Esophagus squamous epithelium (tissue), 5 donors: ENCODE measurements around the gene FGFRL1. TPM values are rescaled to one million over a fixed set of nuclear protein-coding genes. Genes with fewer than 3 reads are reported as not detected.

Experiments used
- DNase-seq: peaks from one replicate; lab custom pipeline; 2025; lab: John Stamatoyannopoulos, UW
- H3K27ac ChIP-seq, 4 donors: fragments of 200-600 bp; sonication (generic); one replicate each; pipeline ENCODE4 v1.5.1; 2016 to 2019; ENCODE audit warnings: mild to moderate bottlenecking in 1 of 4
- H3K27me3 ChIP-seq, 4 donors: fragments of 200-600 bp; sonication (generic); 1 replicate in 3 of 4; 2 replicates in 1 of 4; pipeline versions ENCODE4 v1.5.1 to v1.6.0; 2017 to 2021; ENCODE audit warnings: antibody characterized with exemption in 1 of 4
- H3K36me3 ChIP-seq, 3 donors: fragments of 200-600 bp; sonication (generic); one replicate each; pipeline ENCODE4 v1.5.1; 2016 to 2019
- H3K4me1 ChIP-seq, 3 donors: fragments of 200-600 bp; sonication (generic); one replicate each; pipeline ENCODE4 v1.5.1; 2017 to 2019
- H3K4me3 ChIP-seq, 4 donors: fragments of 200-600 bp; sonication (generic); 1 replicate in 3 of 4; 2 replicates in 1 of 4; pipeline ENCODE4 v1.5.1; 2016 to 2019; ENCODE audit warnings: mild to moderate bottlenecking in 2 of 4, moderate library complexity in 1 of 4
- H3K9me3 ChIP-seq, 3 donors: fragments of 200-600 bp; sonication (generic); one replicate each; pipeline ENCODE4 v1.5.1; 2016 to 2019
- POLR2A ChIP-seq, 4 donors: fragments of 450-650 bp; IDR thresholded peaks; one replicate each; pipeline ENCODE4 v1.6.1; 2017; ENCODE audit warnings: antibody characterized with exemption in 4 of 4, mild to moderate bottlenecking in 4 of 4, moderate library complexity in 3 of 4
- WGBS, 2 donors: methylation state at CpG; one replicate each; pipeline ENCODE4 v1.1.5; 2018; 5-methylcytosine and 5-hydroxymethylcytosine counted together
- intact Hi-C: fragments of 100-400 bp; cut with DNase I; formaldehyde crosslinking; loops from one replicate; pipeline ENCODE4 v1.15.0; 2022
- total RNA-seq, 4 donors: library from RNA; depleted of rRNA; stranded (reverse); fragments of >200 nt; gene quantifications; one replicate each; pipeline ENCODE4 v1.1.0, GENCODE V29; 2016
- TF ChIP-seq, protein P1 (sequence below), 6 experiments: fragments of 450-650 bp in 4 of 6; fragments of 200-600 bp in 2 of 6; sonication (generic) in 2 of 6; IDR thresholded peaks; one replicate each; pipeline ENCODE4 v1.5.1; 2016 to 2019; ENCODE audit warnings: antibody characterized with exemption in 6 of 6, mild to moderate bottlenecking in 4 of 6, moderate library complexity in 4 of 6
- donor health status: DM: yes; HTN: yes; CAD: no.

FGFRL1 gene
- total RNA-seq, 4 donors from 2014 or later, result 2.8 to 10.1 (median 4.7) TPM

DNA sequence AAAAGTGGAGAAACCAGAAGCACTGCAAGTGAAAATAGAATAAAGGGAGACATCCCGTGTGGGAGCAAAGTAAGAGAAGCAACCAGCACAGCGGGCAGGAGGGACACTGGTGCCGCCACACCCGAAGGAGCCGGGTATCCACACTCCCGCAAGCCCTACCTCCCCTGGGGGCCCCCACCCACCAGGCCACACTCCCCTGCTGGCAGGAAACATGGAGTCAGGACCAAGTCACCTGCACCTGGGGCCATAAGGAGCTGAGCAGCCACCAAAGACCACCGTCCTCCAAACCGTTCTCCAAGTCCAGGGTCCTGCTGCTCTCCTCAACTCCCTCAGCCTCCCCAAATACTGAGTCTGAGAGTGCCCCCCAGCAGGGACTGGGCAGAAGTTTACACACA, 30.5 kb downstream of the FGFRL1 start:
- Histone ChIP-seq H3K27me3 (peaks cover 0 to 47% (median 0%) of the 10 kb centered on the region in 4 donors), H3K4me3 (peak overlapping the region in 2 of 4 donors; percentile 0 to 4), H3K9me3 (no peaks in the 10 kb centered on the region), H3K27ac (peak overlapping the region in 1 of 4 donors; percentile 62), H3K36me3 (no peaks in the 10 kb centered on the region), H3K4me1 (peaks cover 35 to 72% (median 37%) of the 10 kb centered on the region in 3 donors)
- TF ChIP-seq, protein P1, sequence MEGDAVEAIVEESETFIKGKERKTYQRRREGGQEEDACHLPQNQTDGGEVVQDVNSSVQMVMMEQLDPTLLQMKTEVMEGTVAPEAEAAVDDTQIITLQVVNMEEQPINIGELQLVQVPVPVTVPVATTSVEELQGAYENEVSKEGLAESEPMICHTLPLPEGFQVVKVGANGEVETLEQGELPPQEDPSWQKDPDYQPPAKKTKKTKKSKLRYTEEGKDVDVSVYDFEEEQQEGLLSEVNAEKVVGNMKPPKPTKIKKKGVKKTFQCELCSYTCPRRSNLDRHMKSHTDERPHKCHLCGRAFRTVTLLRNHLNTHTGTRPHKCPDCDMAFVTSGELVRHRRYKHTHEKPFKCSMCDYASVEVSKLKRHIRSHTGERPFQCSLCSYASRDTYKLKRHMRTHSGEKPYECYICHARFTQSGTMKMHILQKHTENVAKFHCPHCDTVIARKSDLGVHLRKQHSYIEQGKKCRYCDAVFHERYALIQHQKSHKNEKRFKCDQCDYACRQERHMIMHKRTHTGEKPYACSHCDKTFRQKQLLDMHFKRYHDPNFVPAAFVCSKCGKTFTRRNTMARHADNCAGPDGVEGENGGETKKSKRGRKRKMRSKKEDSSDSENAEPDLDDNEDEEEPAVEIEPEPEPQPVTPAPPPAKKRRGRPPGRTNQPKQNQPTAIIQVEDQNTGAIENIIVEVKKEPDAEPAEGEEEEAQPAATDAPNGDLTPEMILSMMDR (IDR thresholded peaks at IDR 0.05), result no peak
- TF ChIP-seq POLR2A (IDR thresholded peaks at IDR 0.05), result no peak
- DNase-seq, result no peak
- WGBS, 2 donors, result 0 to 20% methylated on average over 1 to 7 of the region's 8 CpGs
- intact Hi-C loops, result no loop called here

DNA sequence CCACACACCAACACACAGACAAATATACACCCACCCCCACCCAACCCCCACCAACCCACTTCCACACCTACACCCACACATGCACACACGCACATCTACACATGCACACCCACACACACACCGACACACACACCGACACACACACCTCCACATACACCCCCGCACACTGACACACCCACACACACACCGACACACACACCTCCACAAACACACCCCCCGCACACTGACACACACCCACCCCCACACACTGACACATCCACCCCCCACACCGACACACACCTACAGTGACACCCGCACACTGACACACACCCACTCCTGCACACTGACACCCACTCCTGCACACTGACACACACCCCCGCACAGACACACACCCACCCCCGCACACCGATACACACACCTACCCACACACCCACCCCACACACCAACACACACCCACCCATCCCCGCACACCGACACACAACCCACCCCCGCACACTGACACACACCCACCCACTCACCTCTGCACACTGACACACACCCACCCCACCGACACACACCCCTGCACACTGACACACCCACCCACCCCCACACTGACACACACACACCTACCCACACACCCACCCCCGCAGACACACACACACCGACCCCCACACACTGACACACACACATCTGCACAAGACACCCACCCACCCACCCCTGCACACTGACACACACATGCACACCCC, 31.1 kb downstream of the FGFRL1 start:
- no peak for DNase-seq
- Histone ChIP-seq H3K4me1 (peaks cover 40 to 78% (median 43%) of the 10 kb centered on the region in 3 donors), H3K4me3 (no peak overlapping the region), H3K27me3 (peaks cover 0 to 51% (median 0%) of the 10 kb centered on the region in 4 donors), H3K9me3 (no peaks in the 10 kb centered on the region), H3K36me3 (no peaks in the 10 kb centered on the region), H3K27ac (no peak overlapping the region)
- no peak for TF ChIP-seq POLR2A (IDR thresholded peaks at IDR 0.05)
- TF ChIP-seq, protein P1 (IDR thresholded peaks at IDR 0.05), result no peak
- intact Hi-C loops, result no loop called here
- WGBS, 2 donors, result 73 to 84% methylated on average over 8 of the region's 17 CpGs

DNA sequence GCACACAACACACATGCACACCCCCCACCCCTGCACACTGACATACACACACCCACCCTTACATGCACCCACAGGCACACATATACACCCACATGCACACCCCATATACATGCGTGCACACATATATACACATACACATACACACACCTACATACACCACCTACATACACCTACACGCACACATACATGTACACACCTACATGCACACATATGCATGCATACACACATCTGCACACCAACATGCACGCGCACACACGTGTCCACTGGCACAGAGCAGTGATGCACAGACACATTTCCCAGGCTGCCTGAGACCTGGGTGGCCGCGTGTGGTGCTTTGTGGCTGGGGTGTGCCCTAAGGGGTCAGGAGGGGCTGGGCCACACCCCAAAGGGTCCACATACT, 31.7 kb downstream of the FGFRL1 start:
- Histone ChIP-seq H3K36me3 (no peaks in the 10 kb centered on the region), H3K9me3 (no peaks in the 10 kb centered on the region), H3K4me1 (peaks cover 40 to 84% (median 47%) of the 10 kb centered on the region in 3 donors), H3K27me3 (peaks cover 0 to 53% (median 0%) of the 10 kb centered on the region in 4 donors), H3K27ac (no peak overlapping the region), H3K4me3 (peak overlapping the region in 1 of 4 donors; percentile 48)
- no peak for DNase-seq
- 58 to 75% methylated on average over 6 to 7 of the region's 7 CpGs for WGBS, 2 donors
- TF ChIP-seq, protein P1 (IDR thresholded peaks at IDR 0.05), result no peak
- no peak for TF ChIP-seq POLR2A (IDR thresholded peaks at IDR 0.05)
- intact Hi-C loops, result no loop called here

DNA sequence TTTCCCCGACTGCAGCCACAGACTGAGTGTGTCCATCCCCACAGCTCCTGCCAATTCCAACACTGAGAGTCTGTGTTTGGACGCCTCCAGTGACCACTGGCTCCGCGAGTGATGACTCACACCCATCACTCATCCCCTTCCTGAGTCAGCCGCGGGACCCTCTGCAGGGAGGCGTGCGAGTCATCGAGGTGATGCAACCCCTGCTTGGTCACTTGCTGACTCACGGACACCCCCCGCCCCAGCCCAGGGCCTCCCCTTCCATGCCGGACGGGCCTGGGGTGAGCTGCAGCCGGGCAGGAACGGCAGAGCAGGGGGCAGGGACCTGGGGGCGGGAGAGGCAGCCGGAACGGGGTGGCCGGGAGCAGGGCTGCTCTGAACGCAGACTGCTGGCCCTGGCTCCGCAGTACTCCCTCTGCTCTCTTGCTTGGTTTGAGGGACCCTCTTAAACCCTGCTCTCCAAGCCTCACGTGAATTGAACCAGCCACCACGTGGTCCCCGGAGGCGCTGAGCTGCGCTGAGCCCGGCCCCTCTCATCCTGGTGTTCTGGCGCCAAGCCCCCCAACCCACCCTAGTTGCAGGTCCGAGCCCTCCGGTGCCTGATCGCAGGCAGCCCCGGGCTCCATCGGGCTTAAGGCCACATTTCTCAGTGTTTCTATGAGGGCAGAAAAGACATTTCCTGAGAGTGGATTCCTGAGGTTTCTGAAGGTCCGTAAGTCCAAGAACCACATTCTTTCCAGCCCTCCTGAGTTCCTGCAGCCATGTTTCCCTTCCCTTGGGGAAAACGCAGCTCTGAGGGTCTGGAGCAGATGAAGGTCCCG, 32.4 kb downstream of the FGFRL1 start:
- H3K4me3 ChIP-seq, result peak overlapping the region in 1 of 4 donors; percentile 48
- no peak for TF ChIP-seq POLR2A (IDR thresholded peaks at IDR 0.05)
- TF ChIP-seq, protein P1 (IDR thresholded peaks at IDR 0.05), result no peak

More for the DNA sequence above, 32.4 kb downstream of the FGFRL1 start:
- WGBS, 2 donors, result 58 to 73% methylated on average over 12 to 16 of the region's 36 CpGs
- Histone ChIP-seq H3K4me1 (peaks cover 40 to 85% (median 47%) of the 10 kb centered on the region in 3 donors), H3K27me3 (peaks cover 0 to 58% (median 0%) of the 10 kb centered on the region in 4 donors), H3K36me3 (no peaks in the 10 kb centered on the region), H3K27ac (peak overlapping the region in 3 of 4 donors; percentile 34 to 83 (median 63)), H3K9me3 (no peaks in the 10 kb centered on the region)
- intact Hi-C loops, result no loop called here
- DNase-seq, result no peak
